Endothelial cell of umbilical vein (primary cell): Measurements from ENCODE around the gene POU5F2. TPM values are rescaled to one million over a fixed set of nuclear protein-coding genes. Genes with fewer than 3 reads are reported as not detected.

Experiments used
- Bru-seq: library from RNA; stranded (reverse); fragments of 400-500 nt; gene quantifications from one replicate; lab custom pipeline; 2021; lab: Mats Ljungman, UMichigan
- BruChase-seq, 2 experiments: library from RNA; stranded (reverse); fragments of 400-500 nt; gene quantifications; one replicate each; lab custom pipeline; 2021; lab: Mats Ljungman, UMichigan
- BruUV-seq: library from RNA; stranded (reverse); fragments of 400-500 nt; replicated peaks from 2 replicates; lab custom pipeline; 2021; lab: Mats Ljungman, UMichigan
- CTCF ChIA-PET: fragments of 300-600, 350-600 bp; sonication (Branson Sonifier 250); formaldehyde crosslinking; loops from one replicate; lab custom pipeline; 2021; ENCODE audit warnings: antibody characterized with exemption, inconsistent platforms; lab: Charles Lee
- POLR2A ChIA-PET: fragments of 300-600, 350-600 bp; sonication (Branson Sonifier 250); formaldehyde crosslinking; loops from one replicate; lab custom pipeline; 2021; ENCODE audit warnings: antibody characterized with exemption, inconsistent platforms; lab: Charles Lee
- DNase-seq: peaks from one replicate; pipeline ENCODE4 v3.0.0-alpha.2; 2011; ENCODE audit warnings: low read depth, low spot score
- FAIRE-seq: peaks from 2 replicates; lab custom pipeline; 2011; peaks lifted over from hg19 to GRCh38; lab: Jason Lieb, UNC
- H2AFZ ChIP-seq: 2 replicates; pipeline ENCODE4 v1.6.0; 2012; ENCODE audit warnings: low read depth, low read length, control low read depth, inconsistent platforms
- H3K27ac ChIP-seq: 2 replicates; pipeline ENCODE4 v1.5.1; 2011; ENCODE audit warnings: low read depth, mild to moderate bottlenecking, control low read depth, low read length, moderate library complexity; ENCODE audit not compliant: insufficient read depth
- H3K27me3 ChIP-seq, 2 experiments: 2 replicates each; pipeline versions ENCODE4 v1.6.0 to v1.6.1; 2011; ENCODE audit warnings: low read length in 2 of 2, mixed read lengths in 1 of 2; ENCODE audit not compliant: control insufficient read depth in 2 of 2, insufficient read depth in 2 of 2
- H3K36me3 ChIP-seq, 2 experiments: 2 replicates in 1 of 2; 3 replicates in 1 of 2; pipeline ENCODE4 v1.5.1; 2011; ENCODE audit warnings: low read length in 2 of 2, mild to moderate bottlenecking in 1 of 2, moderate library complexity in 1 of 2; ENCODE audit not compliant: control insufficient read depth in 2 of 2, insufficient read depth in 2 of 2; ENCODE audit errors: extremely low read depth in 1 of 2
- H3K4me1 ChIP-seq: 3 replicates; pipeline ENCODE4 v1.5.1; 2011; ENCODE audit warnings: mild to moderate bottlenecking, low read length; ENCODE audit not compliant: control insufficient read depth, insufficient read depth; ENCODE audit errors: extremely low read depth
- H3K4me2 ChIP-seq: 2 replicates; pipeline ENCODE4 v1.6.1; 2011; ENCODE audit warnings: low read length, control low read depth, mixed read lengths; ENCODE audit not compliant: insufficient read depth
- H3K4me3 ChIP-seq, 3 experiments: fragments of 200-600 bp in 1 of 3; sonication (generic), shearing (Covaris generic) in 1 of 3; replicated peaks in 1 of 3; 2 replicates each; pipeline ENCODE4 v1.5.1; 2011 to 2016; ENCODE audit warnings: control low read depth in 3 of 3, low read length in 3 of 3, mild to moderate bottlenecking in 2 of 3, inconsistent platforms in 1 of 3, low read depth in 1 of 3, moderate library complexity in 1 of 3; ENCODE audit not compliant: insufficient read depth in 1 of 3
- H3K79me2 ChIP-seq: 2 replicates; pipeline ENCODE4 v1.6.0; 2012; ENCODE audit warnings: low read length, inconsistent platforms; ENCODE audit not compliant: control insufficient read depth, insufficient read depth
- H3K9ac ChIP-seq: replicated peaks from 2 replicates; pipeline ENCODE3; 2011; ENCODE audit warnings: low read length, control low read depth; ENCODE audit not compliant: insufficient read depth; ENCODE audit errors: extremely low read depth
- H3K9me1 ChIP-seq: replicated peaks from 3 replicates; pipeline ENCODE4 v1.6.0; 2011; ENCODE audit warnings: mild to moderate bottlenecking, low read length; ENCODE audit not compliant: control insufficient read depth, insufficient read depth; ENCODE audit errors: extremely low read depth
- H3K9me3 ChIP-seq: replicated peaks from 2 replicates; pipeline ENCODE4 v1.5.1; 2012; ENCODE audit warnings: low read length, inconsistent platforms; ENCODE audit not compliant: control insufficient read depth, insufficient read depth
- H4K20me1 ChIP-seq: replicated peaks from 2 replicates; pipeline ENCODE3; 2011; ENCODE audit warnings: mild to moderate bottlenecking, low read length; ENCODE audit not compliant: control insufficient read depth, insufficient read depth; ENCODE audit errors: extremely low read depth
- CTCF ChIP-seq, 2 donors: IDR thresholded peaks; 1 replicate in 1 of 2; 2 replicates in 1 of 2; pipeline ENCODE4 v1.5.1; 2011; ENCODE audit warnings: low read length in 2 of 2, mild to moderate bottlenecking in 2 of 2, moderate library complexity in 2 of 2, control low read depth in 1 of 2, inconsistent platforms in 1 of 2, low read depth in 1 of 2; ENCODE audit not compliant: insufficient read depth in 1 of 2; ENCODE audit errors: extremely low read depth in 1 of 2
- EZH2 ChIP-seq: IDR thresholded peaks from 2 replicates; pipeline ENCODE4 v1.6.1; 2012; ENCODE audit warnings: borderline replicate concordance, low read depth, mild to moderate bottlenecking, moderate library complexity, low read length, inconsistent platforms; ENCODE audit not compliant: severe bottlenecking
- FOS ChIP-seq: IDR thresholded peaks from 2 replicates; pipeline ENCODE4 v1.6.1; 2011; ENCODE audit warnings: mild to moderate bottlenecking, low read length, moderate library complexity, borderline replicate concordance; ENCODE audit not compliant: insufficient read depth
- GATA2 ChIP-seq: IDR thresholded peaks from 2 replicates; pipeline ENCODE4 v1.7.0; 2011; ENCODE audit warnings: low read depth, mild to moderate bottlenecking, moderate library complexity, mixed read lengths, low read length; ENCODE audit not compliant: insufficient read length, insufficient read depth
- JUN ChIP-seq: IDR thresholded peaks from 2 replicates; pipeline ENCODE4 v1.6.1; 2011; ENCODE audit warnings: borderline replicate concordance, low read depth; ENCODE audit not compliant: insufficient read length, insufficient read depth
- MYC ChIP-seq: IDR thresholded peaks from one replicate; pipeline ENCODE4 v1.6.1; 2011; ENCODE audit warnings: mild to moderate bottlenecking, low read depth, low read length
- POLR2A ChIP-seq: IDR thresholded peaks from 2 replicates; pipeline ENCODE4 v1.6.1; 2012; ENCODE audit warnings: low read depth, mild to moderate bottlenecking, control low read depth, low read length
- POLR2AphosphoS5 ChIP-seq: IDR thresholded peaks from 2 replicates; pipeline ENCODE4 v1.6.1; 2012; ENCODE audit warnings: low read depth, mild to moderate bottlenecking, control low read depth, low read length, moderate library complexity; ENCODE audit not compliant: insufficient read depth
- dilution Hi-C: fragments of 300-500 bp; cut with MboI; formaldehyde crosslinking; loops from one replicate; pipeline ENCODE4 v1.15.0; 2019; ENCODE audit warnings: low sequenced_read_pairs; ENCODE audit not compliant: extremely low pct_ligation_motif_present
- intact Hi-C: fragments of 100-400 bp; cut with micrococcal nuclease; formaldehyde crosslinking; loops from one replicate; pipeline ENCODE4 v1.10.0; 2022
- long read RNA-seq: library from polyadenylated mRNA; stranded (forward); transcript quantifications from one replicate; pipeline ENCODE4 v2.0.0, GENCODE V29; 2021
- polyA minus RNA-seq, 3 experiments: library from RNA; depleted of rRNA, polyadenylated mRNA; stranded (reverse); fragments of >200 nt; gene quantifications; 1 replicate in 1 of 3; 2 replicates in 2 of 3; pipeline ENCODE4 v1.2.3, GENCODE V29; 2011
- polyA plus RNA-seq, 4 experiments: library from polyadenylated mRNA; depleted of rRNA in 3 of 4; stranded (reverse) in 3 of 4; unstranded in 1 of 4; fragments of >200 nt; gene quantifications; 2 replicates each; pipeline versions ENCODE4 v1.2.1 to v1.2.3, GENCODE V29; 2011 to 2012; ENCODE audit warnings: missing spikeins in 1 of 4
- total RNA-seq: library from RNA; stranded (reverse); gene quantifications from 2 replicates; pipeline ENCODE4 v1.2.3, GENCODE V29; 2021
- TF ChIP-seq, protein P1 (sequence below): IDR thresholded peaks from 2 replicates; pipeline ENCODE4 v1.6.1; 2011; ENCODE audit not compliant: insufficient read depth, insufficient read length

Gene POU5F2, protein sequence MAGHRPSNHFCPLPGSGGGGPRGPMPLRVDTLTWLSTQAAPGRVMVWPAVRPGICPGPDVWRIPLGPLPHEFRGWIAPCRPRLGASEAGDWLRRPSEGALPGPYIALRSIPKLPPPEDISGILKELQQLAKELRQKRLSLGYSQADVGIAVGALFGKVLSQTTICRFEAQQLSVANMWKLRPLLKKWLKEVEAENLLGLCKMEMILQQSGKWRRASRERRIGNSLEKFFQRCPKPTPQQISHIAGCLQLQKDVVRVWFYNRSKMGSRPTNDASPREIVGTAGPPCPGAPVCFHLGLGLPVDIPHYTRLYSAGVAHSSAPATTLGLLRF
- total RNA-seq (1.2 TPM in 2 replicates), polyA plus RNA-seq (0.11 and 0.14 TPM in 2 replicates), polyA minus RNA-seq (3.6 and 3.7 TPM in 2 replicates), Bru-seq, nascent RNA (percentile 73 among the genes with signal in this experiment), BruChase-seq, experiment 1, labeled RNA remaining after a 6-hour chase (percentile 62 among the genes with signal in this experiment), BruChase-seq, experiment 2, labeled RNA remaining after a 2-hour chase (percentile 77 among the genes with signal in this experiment)
- polyA plus RNA-seq (2011; cell fraction: cytosol; rRNA removed) = 0.01 TPM in 2 replicates
- 2.8 and 2.9 TPM in 2 replicates for polyA plus RNA-seq (2011; cell fraction: nucleus; rRNA removed)
- 0.03 and 0.04 TPM in 2 replicates for polyA plus RNA-seq (2012)
- 0.10 TPM for polyA minus RNA-seq (2011; cell fraction: cytosol; rRNA and poly(A)+ RNA removed)
- 26.7 and 37.0 TPM in 2 replicates for polyA minus RNA-seq (2011; cell fraction: nucleus; rRNA and poly(A)+ RNA removed)
- long read RNA-seq = 0 reads

DNA sequence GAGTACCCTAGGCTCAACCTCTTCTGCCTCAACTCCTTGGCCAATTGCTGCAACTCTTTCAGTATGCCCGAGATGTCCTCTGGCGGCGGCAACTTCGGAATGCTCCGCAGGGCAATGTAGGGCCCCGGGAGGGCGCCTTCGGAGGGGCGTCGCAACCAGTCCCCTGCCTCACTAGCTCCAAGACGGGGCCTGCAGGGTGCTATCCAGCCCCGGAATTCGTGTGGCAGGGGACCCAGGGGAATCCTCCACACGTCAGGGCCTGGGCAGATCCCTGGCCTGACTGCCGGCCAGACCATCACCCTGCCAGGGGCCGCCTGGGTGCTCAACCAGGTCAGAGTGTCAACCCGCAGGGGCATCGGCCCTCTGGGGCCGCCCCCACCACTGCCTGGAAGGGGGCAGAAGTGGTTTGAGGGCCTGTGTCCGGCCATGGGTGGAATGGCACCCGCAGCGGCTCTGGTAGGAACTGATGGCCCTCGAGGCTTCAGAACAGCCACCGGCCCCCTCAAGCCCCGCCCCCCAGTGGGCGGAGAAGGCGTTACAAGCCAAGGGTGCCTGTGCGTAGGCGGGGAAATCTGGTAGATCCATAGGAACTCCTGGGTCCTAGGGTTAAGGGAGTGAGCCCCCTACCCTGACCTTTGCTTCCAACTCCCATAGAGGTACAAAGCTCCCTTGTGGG, at the start of gene POU5F2:
TSS of gene POU5F2 (minus strand) at position 465 of the 676 bp plus-strand sequence. CDS start at position 428, 37 bp downstream.
- FAIRE-seq (no peak), DNase-seq (no peak)
- Histone ChIP-seq H2AFZ (no peak within 1 kb of the TSS), H3K27me3 (no peaks in the 10 kb centered on the region), H3K27ac (no peak within 1 kb of the TSS), H4K20me1 (no peaks in the 10 kb centered on the region), H3K4me1 (no peaks in the 10 kb centered on the region), H3K36me3 (no peaks in the 10 kb centered on the region), H3K9me1 (no peaks in the 10 kb centered on the region), H3K9me3 (no peaks in the 10 kb centered on the region), H3K79me2 (no peaks in the 10 kb centered on the region), H3K4me3 (no peak within 1 kb of the TSS), H3K9ac (no peak within 1 kb of the TSS), H3K4me2 (no peak within 1 kb of the TSS)
- ChIA-PET POLR2A (no interaction called here), CTCF (no interaction called here)
- dilution Hi-C loops (no loop called here), intact Hi-C loops (no loop called here)
- TF ChIP-seq, protein P1, sequence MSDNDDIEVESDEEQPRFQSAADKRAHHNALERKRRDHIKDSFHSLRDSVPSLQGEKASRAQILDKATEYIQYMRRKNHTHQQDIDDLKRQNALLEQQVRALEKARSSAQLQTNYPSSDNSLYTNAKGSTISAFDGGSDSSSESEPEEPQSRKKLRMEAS = no peak
- TF ChIP-seq GATA2 (no peak), EZH2 (no peak), CTCF (IDR thresholded peaks at IDR 0.05; ENCODE audit: extremely low read depth in 1 of 2, insufficient read depth in 1 of 2, low read depth in 1 of 2, low read length in 2 of 2) (no peak), POLR2AphosphoS5 (no peak), FOS (no peak), MYC (no peak), JUN (no peak), POLR2A (no peak)
- BruUV-seq = no TSS peak
